Measurements from ENCODE around the gene GGACT. TPM values are rescaled to one million over a fixed set of nuclear protein-coding genes. Genes with fewer than 3 reads are reported as not detected.
A peak's percentile ranks its signal among the peaks of the same experiment; 100 is the strongest.

The GGACT gene
- total RNA-seq, 2 donors from 2014 or later, result 1.9 to 2.7 TPM

DNA sequence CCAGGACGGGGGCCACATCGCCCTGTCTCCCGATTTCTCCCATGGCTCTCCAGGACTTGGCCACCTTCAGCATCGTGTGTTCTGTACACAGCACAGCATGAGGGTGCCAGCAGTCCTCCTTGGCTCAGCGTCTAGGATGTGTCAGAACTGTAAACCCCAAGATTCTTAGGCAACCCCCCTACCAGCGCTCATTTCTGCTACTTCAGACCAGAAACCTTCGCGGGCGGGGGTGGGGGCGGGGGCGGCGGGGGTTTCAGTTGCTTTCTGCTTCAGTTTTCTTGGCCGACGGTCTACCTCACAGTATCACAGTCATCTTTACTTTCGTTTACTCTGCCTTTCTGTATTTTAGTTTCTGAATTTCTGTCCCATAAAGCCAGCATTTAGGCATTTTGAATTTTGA lies 82.4 kb downstream of the GGACT start:
- DNase-seq, result no peak
- ATAC-seq, result no peak
- intact Hi-C loops (cut with DNase I), result no loop called here

DNA sequence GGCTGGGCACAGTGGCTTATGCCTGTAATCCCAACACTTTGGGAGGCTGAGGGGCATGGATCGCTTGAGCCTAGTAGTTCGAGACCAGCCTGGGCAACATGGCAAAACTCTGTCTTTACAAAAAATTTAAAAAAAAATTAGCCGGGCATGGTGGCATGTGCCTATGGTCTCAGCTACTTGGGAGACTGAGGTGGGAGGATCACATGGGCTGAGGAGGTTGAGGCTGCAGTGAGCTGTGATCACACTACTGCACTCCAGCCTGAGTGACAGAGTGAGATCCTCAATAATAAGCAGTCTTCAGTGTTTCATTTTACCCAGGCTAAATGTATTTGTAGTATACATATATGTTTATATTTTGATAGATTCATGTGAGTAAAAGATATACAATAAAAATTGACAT lies 85.0 kb downstream of the GGACT start:
- DNase-seq, result no peak
- intact Hi-C loops (cut with DNase I), result no loop called here
- ATAC-seq, result no peak

- intact Hi-C loops (cut with DNase I), result no loop called here
- no peak for ATAC-seq
- DNase-seq, result no peak
These were observed 86.1 kb downstream of the GGACT start for GRCh38 chr13:100502446-100502845.

DNA sequence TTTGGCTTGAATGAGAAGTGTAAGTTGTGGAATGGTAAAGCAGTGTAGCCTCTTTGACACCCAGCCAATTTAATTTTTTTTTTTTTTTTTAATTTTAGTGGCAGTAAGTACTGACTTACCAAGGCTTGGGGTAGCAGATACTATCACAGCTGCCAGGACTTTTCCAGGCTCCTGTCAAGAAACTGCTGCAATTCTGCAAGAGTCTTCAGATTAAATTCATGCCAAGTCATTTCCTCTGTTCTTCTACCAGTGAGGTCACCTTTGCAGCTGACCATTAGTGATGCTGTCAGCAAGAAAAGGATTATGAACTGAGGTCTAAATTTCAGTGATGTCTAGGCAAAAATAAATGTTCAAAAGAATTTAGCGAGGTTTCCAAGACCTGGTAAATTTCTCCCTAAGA lies 91.2 kb downstream of the GGACT start:
- intact Hi-C loops (cut with DNase I), result no loop called here
- ATAC-seq (no peak), DNase-seq (no peak)

GRCh38 chr13:100495455-100495854 lies 93.1 kb downstream of the GGACT start:
- ATAC-seq (no peak), DNase-seq (no peak)
- intact Hi-C loops (cut with DNase I), result no loop called here

DNA sequence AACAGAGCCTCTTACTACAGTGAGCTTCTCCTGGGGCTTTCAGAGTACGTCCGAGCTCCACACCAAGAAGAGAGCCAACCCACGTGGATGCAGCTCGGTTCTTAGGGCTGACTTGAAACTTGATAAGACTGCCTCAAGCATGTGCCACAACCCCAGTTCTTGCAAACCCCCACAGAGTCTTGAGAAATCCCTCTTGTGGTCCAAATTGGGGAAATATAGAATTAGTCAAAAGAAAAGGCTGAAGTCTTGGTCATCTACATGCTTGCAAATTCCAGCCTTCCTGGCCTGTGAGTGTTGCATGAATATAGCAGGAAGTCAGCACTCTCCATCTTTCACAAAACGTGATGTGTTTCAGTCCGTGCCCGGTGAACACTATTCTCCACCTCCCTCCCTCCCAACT lies 95.2 kb downstream of the GGACT start:
- DNase-seq, result no peak
- intact Hi-C loops (cut with DNase I), result no loop called here
- no peak for ATAC-seq

- intact Hi-C loops (cut with DNase I), result no loop called here
- ATAC-seq, result peak; percentile 79 to 82
- peak; percentile 46 for DNase-seq
These were observed 97.3 kb downstream of the GGACT start for GRCh38 chr13:100491164-100491842.

DNA sequence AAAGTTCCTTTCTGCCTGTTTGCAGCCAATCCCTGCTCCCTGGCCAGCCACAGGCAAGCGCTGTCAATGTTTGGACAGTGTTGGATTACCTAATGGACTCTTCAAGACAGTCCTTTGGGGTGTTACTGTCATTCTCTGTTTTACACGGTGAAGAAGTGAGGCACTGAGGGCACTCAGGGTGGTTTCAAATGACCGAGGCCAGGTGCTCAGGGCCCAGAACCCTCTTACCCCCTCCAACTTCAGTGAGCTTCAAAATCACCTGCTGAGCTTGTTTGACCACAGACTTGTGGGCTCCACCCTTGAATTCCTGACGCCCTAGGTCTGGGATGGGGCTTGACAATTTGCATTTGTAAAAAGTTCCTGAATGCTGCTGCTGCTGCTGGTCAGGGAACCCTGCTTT lies 97.9 kb downstream of the GGACT start:
- intact Hi-C loops (cut with DNase I), result no loop called here
- ATAC-seq, result no peak
- DNase-seq, result no peak

GRCh38 chr13:100485265-100485664 lies 103.3 kb downstream of the GGACT start:
- ATAC-seq, result no peak
- no peak for DNase-seq
- intact Hi-C loops (cut with DNase I), result no loop called here

GRCh38 chr13:100484702-100485101 lies 103.9 kb downstream of the GGACT start:
- no peak for DNase-seq
- intact Hi-C loops (cut with DNase I), result no loop called here
- no peak for ATAC-seq

DNA sequence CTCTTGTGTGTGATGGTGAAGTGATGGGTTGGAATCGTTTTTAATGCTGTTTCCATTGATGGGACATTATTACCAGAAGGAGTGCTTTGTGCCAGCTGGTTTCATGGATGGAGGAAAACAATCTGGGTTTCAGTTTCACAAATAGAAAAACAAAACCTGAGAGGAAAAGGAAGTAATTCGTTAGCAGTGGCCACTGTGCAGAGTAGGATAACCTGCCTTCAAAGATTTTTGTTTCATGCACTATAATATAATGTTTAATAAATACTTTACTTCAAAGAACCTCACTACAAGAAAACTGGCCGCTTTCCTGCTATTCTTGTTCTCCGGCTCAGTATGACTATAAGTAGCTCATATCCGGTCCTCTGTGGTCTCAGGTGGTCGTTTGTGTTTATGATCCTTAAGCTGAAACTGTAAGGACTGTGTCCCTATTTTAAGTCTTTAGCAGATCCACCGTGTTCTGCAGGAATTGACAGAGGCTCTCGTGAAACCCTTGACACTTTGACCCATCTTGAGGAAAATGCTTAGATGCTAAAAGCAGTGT lies 104.7 kb downstream of the GGACT start:
- DNase-seq (no peak), ATAC-seq (no peak)
- intact Hi-C loops (cut with DNase I), result no loop called here

GRCh38 chr13:100483139-100483538 lies 105.5 kb downstream of the GGACT start:
- intact Hi-C loops (cut with DNase I), result no loop called here
- ATAC-seq, result no peak
- DNase-seq, result no peak

DNA sequence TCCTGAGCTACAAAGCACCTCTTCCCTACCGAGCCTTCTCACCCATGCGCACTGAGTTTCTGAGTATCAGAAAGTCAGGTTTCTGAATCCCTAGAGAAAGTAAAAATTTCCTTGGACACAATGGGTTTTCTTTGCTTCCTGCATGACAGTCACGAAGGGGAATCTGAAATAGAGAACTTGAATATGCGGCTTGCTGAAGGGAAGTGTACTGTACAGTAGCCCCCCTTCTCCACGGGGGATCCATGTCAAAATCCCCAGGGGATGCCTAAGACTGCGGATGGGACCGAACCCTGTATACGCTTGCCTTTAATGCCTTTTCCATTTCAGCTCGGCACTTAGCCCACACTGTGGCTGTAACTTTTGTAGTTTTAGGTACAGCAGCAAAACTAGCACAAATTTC lies 107.9 kb downstream of the GGACT start:
- intact Hi-C loops (cut with DNase I), result no loop called here
- ATAC-seq (no peak), DNase-seq (no peak)

Other genes with a start within 250 kb of the GGACT start
- 1 to 10 TPM; 7.8 to 9.7 TPM for gene TMTC4, start 86.0 kb upstream of the GGACT start, total RNA-seq